ENCODE results near the gene RHBDD3. TPM values are rescaled to one million over a fixed set of nuclear protein-coding genes. Genes with fewer than 3 reads are reported as not detected.

The RHBDD3 gene
- total and polyA plus RNA-seq, 2 experiments from 2014 or later, result 55.0 to 115 TPM

- TF ChIP-seq ZNF114 (CRISPR knock-in tag; IDR thresholded peaks at IDR 0.05), result no peak
- TF ChIP-seq, protein P1, sequence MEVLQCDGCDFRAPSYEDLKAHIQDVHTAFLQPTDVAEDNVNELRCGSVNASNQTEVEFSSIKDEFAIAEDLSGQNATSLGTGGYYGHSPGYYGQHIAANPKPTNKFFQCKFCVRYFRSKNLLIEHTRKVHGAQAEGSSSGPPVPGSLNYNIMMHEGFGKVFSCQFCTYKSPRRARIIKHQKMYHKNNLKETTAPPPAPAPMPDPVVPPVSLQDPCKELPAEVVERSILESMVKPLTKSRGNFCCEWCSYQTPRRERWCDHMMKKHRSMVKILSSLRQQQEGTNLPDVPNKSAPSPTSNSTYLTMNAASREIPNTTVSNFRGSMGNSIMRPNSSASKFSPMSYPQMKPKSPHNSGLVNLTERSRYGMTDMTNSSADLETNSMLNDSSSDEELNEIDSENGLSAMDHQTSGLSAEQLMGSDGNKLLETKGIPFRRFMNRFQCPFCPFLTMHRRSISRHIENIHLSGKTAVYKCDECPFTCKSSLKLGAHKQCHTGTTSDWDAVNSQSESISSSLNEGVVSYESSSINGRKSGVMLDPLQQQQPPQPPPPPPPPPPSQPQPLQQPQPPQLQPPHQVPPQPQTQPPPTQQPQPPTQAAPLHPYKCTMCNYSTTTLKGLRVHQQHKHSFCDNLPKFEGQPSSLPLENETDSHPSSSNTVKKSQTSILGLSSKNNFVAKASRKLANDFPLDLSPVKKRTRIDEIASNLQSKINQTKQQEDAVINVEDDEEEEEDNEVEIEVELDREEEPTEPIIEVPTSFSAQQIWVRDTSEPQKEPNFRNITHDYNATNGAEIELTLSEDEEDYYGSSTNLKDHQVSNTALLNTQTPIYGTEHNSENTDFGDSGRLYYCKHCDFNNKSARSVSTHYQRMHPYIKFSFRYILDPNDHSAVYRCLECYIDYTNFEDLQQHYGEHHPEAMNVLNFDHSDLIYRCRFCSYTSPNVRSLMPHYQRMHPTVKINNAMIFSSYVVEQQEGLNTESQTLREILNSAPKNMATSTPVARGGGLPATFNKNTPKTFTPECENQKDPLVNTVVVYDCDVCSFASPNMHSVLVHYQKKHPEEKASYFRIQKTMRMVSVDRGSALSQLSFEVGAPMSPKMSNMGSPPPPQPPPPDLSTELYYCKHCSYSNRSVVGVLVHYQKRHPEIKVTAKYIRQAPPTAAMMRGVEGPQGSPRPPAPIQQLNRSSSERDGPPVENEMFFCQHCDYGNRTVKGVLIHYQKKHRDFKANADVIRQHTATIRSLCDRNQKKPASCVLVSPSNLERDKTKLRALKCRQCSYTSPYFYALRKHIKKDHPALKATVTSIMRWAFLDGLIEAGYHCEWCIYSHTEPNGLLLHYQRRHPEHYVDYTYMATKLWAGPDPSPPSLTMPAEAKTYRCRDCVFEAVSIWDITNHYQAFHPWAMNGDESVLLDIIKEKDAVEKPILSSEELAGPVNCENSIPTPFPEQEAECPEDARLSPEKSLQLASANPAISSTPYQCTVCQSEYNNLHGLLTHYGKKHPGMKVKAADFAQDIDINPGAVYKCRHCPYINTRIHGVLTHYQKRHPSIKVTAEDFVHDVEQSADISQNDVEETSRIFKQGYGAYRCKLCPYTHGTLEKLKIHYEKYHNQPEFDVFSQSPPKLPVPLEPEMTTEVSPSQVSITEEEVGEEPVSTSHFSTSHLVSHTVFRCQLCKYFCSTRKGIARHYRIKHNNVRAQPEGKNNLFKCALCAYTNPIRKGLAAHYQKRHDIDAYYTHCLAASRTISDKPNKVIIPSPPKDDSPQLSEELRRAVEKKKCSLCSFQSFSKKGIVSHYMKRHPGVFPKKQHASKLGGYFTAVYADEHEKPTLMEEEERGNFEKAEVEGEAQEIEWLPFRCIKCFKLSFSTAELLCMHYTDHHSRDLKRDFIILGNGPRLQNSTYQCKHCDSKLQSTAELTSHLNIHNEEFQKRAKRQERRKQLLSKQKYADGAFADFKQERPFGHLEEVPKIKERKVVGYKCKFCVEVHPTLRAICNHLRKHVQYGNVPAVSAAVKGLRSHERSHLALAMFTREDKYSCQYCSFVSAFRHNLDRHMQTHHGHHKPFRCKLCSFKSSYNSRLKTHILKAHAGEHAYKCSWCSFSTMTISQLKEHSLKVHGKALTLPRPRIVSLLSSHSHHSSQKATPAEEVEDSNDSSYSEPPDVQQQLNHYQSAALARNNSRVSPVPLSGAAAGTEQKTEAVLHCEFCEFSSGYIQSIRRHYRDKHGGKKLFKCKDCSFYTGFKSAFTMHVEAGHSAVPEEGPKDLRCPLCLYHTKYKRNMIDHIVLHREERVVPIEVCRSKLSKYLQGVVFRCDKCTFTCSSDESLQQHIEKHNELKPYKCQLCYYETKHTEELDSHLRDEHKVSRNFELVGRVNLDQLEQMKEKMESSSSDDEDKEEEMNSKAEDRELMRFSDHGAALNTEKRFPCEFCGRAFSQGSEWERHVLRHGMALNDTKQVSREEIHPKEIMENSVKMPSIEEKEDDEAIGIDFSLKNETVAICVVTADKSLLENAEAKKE (CRISPR knock-in tag; IDR thresholded peaks at IDR 0.05), result no peak
- TF ChIP-seq ETS1 (IDR thresholded peaks at IDR 0.05), result no peak
Observed at GRCh38 chr22:29216873-29217666, 50.7 kb downstream of the RHBDD3 start (continued).

DNA sequence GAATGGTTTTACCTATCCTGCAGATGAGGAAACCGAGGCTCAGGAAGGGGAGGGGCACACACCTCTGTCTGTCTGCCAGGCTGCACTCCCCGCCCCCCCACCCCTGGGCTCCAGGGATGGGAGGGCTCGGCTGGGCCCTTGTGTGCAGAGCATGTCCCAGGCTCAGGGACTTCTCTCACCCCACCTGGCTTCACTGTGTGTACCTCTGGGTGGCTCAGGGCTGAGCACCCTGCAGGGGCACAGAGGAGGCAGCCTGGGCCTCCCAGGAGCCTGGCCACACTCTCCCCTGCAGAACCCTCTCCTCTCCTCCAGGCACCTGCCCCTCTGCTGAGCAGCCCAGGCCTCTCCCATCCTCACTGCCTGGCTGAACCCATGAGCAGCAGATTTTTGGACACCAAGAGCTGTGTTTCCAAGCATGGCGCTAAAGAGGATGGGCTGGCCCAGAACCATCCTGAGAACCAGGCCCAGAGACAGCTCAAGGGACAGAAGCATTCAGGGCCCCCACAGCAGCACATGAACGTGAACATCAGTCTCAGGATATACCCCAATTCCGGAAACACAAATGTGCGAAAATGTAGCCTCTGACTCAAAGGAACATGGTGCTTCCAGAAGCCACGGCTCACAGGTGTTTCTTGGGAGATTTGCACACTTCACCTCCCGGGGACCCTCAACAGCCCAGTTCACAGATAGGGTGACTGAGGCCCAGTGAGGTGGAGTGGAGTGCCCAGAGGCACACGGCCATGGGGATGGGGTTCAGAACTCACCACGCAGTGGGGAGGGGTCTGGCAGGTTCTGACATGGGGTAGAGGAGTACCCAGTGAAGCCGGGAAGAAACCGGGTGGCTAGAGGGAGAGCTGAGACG, 51.5 kb downstream of the RHBDD3 start:
- no peak overlapping the region for H3K4me3 ChIP-seq
- Mint-ChIP-seq H3K4me1 (peaks cover 27% of the 10 kb centered on the region), H3K9me3 (no peaks in the 10 kb centered on the region), H3K27me3 (ENCODE audit: insufficient read depth, low read depth, poor library complexity) (peaks cover 23% of the 10 kb centered on the region), H3K4me3 (no peak overlapping the region), H3K27ac (no peak overlapping the region), H3K36me3 (ENCODE audit: low read depth) (no peaks in the 10 kb centered on the region; the same call in 2 of the 3 replicates)
- no peaks in the 10 kb centered on the region for H3K27me3 ChIP-seq (ENCODE audit: insufficient read depth)
- ATAC-seq (no peak), DNase-seq (ENCODE audit: low spot score) (no peak)
- H3K36me3 ChIP-seq (ENCODE audit: insufficient read depth), result no peaks in the 10 kb centered on the region
- H3K9me2 ChIP-seq (ENCODE audit: insufficient read depth), result no peaks in the 10 kb centered on the region
- H3F3A ChIP-seq (replicated peaks; ENCODE audit: low read depth), result no peaks in the 10 kb centered on the region
- H3K79me2 ChIP-seq (replicated peaks; ENCODE audit: insufficient read depth), result no peaks in the 10 kb centered on the region
- no peak overlapping the region for H3K4me2 ChIP-seq
- H3K27ac ChIP-seq (ENCODE audit: low read depth), result no peak overlapping the region
- no peak overlapping the region for H2AFZ ChIP-seq
- TF ChIP-seq, protein P2, sequence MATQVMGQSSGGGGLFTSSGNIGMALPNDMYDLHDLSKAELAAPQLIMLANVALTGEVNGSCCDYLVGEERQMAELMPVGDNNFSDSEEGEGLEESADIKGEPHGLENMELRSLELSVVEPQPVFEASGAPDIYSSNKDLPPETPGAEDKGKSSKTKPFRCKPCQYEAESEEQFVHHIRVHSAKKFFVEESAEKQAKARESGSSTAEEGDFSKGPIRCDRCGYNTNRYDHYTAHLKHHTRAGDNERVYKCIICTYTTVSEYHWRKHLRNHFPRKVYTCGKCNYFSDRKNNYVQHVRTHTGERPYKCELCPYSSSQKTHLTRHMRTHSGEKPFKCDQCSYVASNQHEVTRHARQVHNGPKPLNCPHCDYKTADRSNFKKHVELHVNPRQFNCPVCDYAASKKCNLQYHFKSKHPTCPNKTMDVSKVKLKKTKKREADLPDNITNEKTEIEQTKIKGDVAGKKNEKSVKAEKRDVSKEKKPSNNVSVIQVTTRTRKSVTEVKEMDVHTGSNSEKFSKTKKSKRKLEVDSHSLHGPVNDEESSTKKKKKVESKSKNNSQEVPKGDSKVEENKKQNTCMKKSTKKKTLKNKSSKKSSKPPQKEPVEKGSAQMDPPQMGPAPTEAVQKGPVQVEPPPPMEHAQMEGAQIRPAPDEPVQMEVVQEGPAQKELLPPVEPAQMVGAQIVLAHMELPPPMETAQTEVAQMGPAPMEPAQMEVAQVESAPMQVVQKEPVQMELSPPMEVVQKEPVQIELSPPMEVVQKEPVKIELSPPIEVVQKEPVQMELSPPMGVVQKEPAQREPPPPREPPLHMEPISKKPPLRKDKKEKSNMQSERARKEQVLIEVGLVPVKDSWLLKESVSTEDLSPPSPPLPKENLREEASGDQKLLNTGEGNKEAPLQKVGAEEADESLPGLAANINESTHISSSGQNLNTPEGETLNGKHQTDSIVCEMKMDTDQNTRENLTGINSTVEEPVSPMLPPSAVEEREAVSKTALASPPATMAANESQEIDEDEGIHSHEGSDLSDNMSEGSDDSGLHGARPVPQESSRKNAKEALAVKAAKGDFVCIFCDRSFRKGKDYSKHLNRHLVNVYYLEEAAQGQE (IDR thresholded peaks at IDR 0.05; ENCODE audit: unreplicated experiment), result no peak
- TF ChIP-seq ZNF331 (CRISPR knock-in tag; IDR thresholded peaks at IDR 0.05; ENCODE audit: low read depth), result no peak
- no peaks in the 10 kb centered on the region; the same call in 1 of the 2 replicates for H4K20me1 ChIP-seq (replicated peaks; ENCODE audit: insufficient read depth)
- H3K4me1 ChIP-seq (ENCODE audit: insufficient read depth), result peaks cover 6% of the 10 kb centered on the region; the same call in 1 of the 2 replicates
